PFSK-1 (cell line): ENCODE measurements around the gene CD33.

Source experiments
- FOXP2 ChIP-seq: optimal IDR thresholded peaks from 2 replicates; pipeline ENCODE3; 2011; ENCODE audit warnings: borderline replicate concordance, control low read depth, inconsistent platforms; ENCODE audit not compliant: insufficient read depth; ENCODE audit errors: extremely low read length, extremely low read depth
- POLR2AphosphoS5 ChIP-seq: IDR thresholded peaks from 2 replicates; pipeline ENCODE4 v1.6.1; 2012; ENCODE audit warnings: low read depth, mild to moderate bottlenecking, control low read depth, low read length, moderate library complexity
- REST ChIP-seq, 2 experiments: IDR thresholded peaks; 2 replicates each; pipeline versions ENCODE4 v1.6.1 to v1.8.0; 2011 to 2012; ENCODE audit warnings: low read depth in 2 of 2, low read length in 2 of 2, control low read depth in 1 of 2, inconsistent platforms in 1 of 2, mild to moderate bottlenecking in 1 of 2, moderate library complexity in 1 of 2; ENCODE audit not compliant: insufficient read depth in 1 of 2
- SIN3A ChIP-seq: IDR thresholded peaks from 2 replicates; pipeline ENCODE4 v1.6.1; 2012; ENCODE audit warnings: mild to moderate bottlenecking, low read length, moderate library complexity, borderline replicate concordance; ENCODE audit not compliant: insufficient read depth
- TAF1 ChIP-seq: IDR thresholded peaks from 2 replicates; pipeline ENCODE4 v1.6.1; 2012; ENCODE audit warnings: low read length, control low read depth, borderline replicate concordance; ENCODE audit not compliant: insufficient read depth

The CD33 gene

DNA sequence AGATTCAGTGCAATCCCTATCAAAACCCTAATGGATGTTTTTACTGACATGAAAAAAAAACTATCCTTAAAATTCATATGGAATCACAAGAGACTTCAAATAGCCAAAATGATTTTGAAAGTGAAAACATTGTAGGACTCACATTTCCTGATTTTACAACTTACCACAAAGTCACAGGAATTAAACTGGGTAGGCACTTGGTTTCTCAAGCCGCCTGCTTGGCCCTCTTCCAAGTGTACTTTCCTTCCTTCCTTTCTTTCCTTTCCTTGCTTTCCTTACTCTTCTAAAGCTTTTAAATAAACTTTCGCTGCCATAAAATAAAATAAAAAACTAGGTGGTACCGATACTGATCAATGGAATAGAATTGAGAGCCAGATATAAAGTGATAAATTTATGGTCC lies 21.0 kb upstream of the CD33 start:
- TF ChIP-seq REST (IDR thresholded peaks at IDR 0.05; ENCODE audit: insufficient read depth in 1 of 2, low read depth in 2 of 2, low read length in 2 of 2) (no peak), SIN3A (no peak), TAF1 (no peak), POLR2AphosphoS5 (no peak)

- TF ChIP-seq SIN3A (no peak), FOXP2 (no peak), REST (IDR thresholded peaks at IDR 0.05; ENCODE audit: insufficient read depth in 1 of 2, low read depth in 2 of 2, low read length in 2 of 2) (no peak), POLR2AphosphoS5 (no peak), TAF1 (no peak)
Measured at GRCh38 chr19:51204321-51204720, 20.6 kb upstream of the CD33 start.

DNA sequence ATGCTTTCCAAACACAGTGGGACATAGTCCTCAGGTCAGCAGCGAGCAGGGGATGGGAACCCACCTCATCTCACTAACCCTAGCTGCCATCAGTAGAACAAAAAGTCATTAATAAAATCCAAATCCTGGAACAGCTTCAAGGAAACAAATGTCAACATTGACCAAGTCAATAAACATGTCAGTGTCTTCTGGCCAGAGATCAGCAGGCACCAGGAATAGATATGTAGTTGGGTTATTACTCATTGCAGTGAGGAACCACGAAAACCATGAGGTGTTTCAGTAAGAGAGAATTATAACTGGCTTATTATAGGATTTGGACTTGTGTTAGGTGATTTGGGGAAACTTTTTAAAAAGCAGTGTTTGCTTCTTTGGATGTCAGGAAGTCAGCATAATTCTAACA lies 17.1 kb upstream of the CD33 start:
- no peak for TF ChIP-seq REST (IDR thresholded peaks at IDR 0.05; ENCODE audit: insufficient read depth in 1 of 2, low read depth in 2 of 2, low read length in 2 of 2)
- TF ChIP-seq SIN3A: no peak
- no peak for TF ChIP-seq POLR2AphosphoS5
- TF ChIP-seq TAF1: no peak
- TF ChIP-seq FOXP2: no peak

DNA sequence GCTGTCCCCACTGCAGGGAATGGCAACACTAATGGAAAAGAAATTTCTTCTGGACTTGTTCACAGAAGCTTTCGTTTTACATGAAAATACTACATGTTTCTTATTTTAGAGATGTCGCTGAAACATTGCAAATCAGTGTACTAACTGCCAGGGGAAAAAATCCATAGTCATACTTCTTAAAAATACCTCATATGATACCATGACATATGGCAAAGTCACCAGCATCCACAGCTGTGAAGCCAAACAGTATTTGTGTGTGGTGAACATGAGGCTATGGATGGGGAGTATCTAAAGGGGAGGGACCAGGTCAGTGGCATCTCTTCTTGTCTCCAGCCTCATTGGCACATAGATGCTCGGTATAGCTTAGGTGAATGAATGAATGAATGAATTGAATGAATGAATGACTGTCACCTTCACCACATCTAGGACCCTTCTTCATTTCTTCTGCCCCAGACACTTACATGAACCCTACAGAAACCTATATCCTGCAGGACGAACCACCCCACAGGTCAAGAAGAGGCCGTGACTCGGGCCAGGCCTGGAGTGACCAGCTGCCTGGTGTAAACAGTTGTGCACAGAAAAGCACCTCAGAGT lies 14.6 kb upstream of the CD33 start:
- TF ChIP-seq REST (IDR thresholded peaks at IDR 0.05; ENCODE audit: insufficient read depth in 1 of 2, low read depth in 2 of 2, low read length in 2 of 2) (no peak), TAF1 (no peak), SIN3A (no peak), FOXP2 (no peak), POLR2AphosphoS5 (no peak)

DNA sequence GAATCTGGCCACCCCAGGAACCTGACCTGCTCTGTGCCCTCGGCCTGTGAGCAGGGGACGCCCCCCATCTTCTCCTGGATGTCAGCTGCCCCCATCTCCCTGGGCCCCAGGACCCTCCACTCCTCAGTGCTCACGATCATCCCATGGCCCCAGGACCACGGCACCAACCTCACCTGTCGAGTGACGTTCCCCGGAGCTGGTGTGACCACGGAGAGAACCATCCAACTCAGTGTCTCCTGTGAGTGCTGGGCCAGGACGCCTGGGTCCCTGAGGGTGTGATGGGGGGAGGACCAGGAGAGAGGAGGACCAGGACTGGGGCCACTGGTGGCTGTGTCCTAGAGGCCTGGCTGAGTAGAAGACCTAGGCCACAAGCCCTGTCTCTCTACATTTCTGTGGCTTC lies 13.0 kb upstream of the CD33 start:
- TF ChIP-seq TAF1 (no peak), SIN3A (no peak), REST (IDR thresholded peaks at IDR 0.05; ENCODE audit: insufficient read depth in 1 of 2, low read depth in 2 of 2, low read length in 2 of 2) (no peak), POLR2AphosphoS5 (no peak), FOXP2 (no peak)
